ENCODE data around the gene PLA2G6. TPM values are rescaled to one million over a fixed set of nuclear protein-coding genes. Genes with fewer than 3 reads are reported as not detected.
A peak's percentile ranks its signal among the peaks of the same experiment; 100 is the strongest.

Gene PLA2G6
- total and polyA plus RNA-seq, 2 of the 13 experiments (the other 11 are each of a cell fraction or from before 2014, with no cell fraction given) = 4.8 to 11.5 TPM

DNA sequence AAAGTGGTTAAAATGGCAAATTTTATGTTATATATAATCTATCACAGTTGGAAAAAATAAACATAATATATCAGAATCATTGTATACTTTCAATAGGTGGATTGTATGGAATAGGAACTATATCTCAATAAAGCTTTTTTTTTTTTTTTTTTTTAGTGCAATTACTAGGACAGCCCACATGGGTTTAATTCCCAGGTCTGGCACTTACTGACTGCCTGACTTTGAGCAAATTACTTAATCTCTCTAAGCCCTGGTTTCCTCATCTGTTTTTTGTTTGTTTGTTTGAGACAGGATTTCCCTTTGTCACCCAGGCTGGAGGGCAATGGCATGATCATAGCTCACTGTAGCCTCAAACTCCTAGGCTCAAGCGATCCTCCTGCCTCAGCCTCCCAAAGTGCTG is 45.0 kb downstream of the PLA2G6 start:
- no peak for ATAC-seq
- 100% methylated on average over 1 of the region's 1 CpG for WGBS (ENCODE audit: low lambda C conversion rate)
- Histone ChIP-seq H3K27me3 (ENCODE audit: control insufficient read depth in 1 of 2, insufficient read depth in 2 of 2, low read length in 2 of 2) (no peaks in the 10 kb centered on the region; a peak in 1 of 5 replicates), H3K36me3 (replicated peaks in 1 of 2; ENCODE audit: control insufficient read depth in 1 of 2, insufficient read depth in 2 of 2, low read length in 2 of 2) (no peaks in the 10 kb centered on the region), H4K20me1 (ENCODE audit: insufficient read depth, low read length) (no peaks in the 10 kb centered on the region), H3K4me2 (ENCODE audit: low read depth, low read length) (no peak overlapping the region), H3K4me1 (ENCODE audit: insufficient read depth, low read length) (no peaks in the 10 kb centered on the region), H3K9me3 (ENCODE audit: low read length) (no peaks in the 10 kb centered on the region), H2AFZ (ENCODE audit: low read length) (no peak overlapping the region), H3K4me3 (replicated peaks in 1 of 3; ENCODE audit: insufficient read depth in 1 of 3, low read depth in 2 of 3, low read length in 3 of 3) (no peak overlapping the region), H3K27ac (ENCODE audit: extremely low read length, insufficient read depth, low read length) (no peak overlapping the region), H3K9ac (ENCODE audit: insufficient read depth, low read depth, low read length) (no peak overlapping the region), H3K79me2 (ENCODE audit: insufficient read depth, low read length) (no peaks in the 10 kb centered on the region)
- ChIA-PET POLR2A (interaction anchor here (0.6 to 1.2 kb wide), 3 partner anchors 28 to 2000 kb away, joined by 3 to 8 read pairs (median 4); no protein-coding TSS in a partner anchor), CTCF (ENCODE audit: low intra/inter-chr PET ratio, low total read pairs) (no interaction called here)
- in situ Hi-C loops (cut with HindIII; ENCODE audit: extremely low pct_ligation_motif_present, low pct_unique_long_range_greater_than_20kb) = no loop called here
- BruUV-seq (replicated peaks) = no TSS peak
- FAIRE-seq = no peak
- DNase-seq (ENCODE audit: low spot score) = no peak
- intact Hi-C loops (cut with micrococcal nuclease; ENCODE audit: unreplicated experiment) = no loop called here
- TF ChIP-seq, protein P1, sequence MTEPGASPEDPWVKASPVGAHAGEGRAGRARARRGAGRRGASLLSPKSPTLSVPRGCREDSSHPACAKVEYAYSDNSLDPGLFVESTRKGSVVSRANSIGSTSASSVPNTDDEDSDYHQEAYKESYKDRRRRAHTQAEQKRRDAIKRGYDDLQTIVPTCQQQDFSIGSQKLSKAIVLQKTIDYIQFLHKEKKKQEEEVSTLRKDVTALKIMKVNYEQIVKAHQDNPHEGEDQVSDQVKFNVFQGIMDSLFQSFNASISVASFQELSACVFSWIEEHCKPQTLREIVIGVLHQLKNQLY (CRISPR knock-in tag; IDR thresholded peaks at IDR 0.05) = no peak
- peak; percentile 53 for TF ChIP-seq ZBTB40 (IDR thresholded peaks at IDR 0.05)
- TF ChIP-seq ZBTB40 (CRISPR knock-in tag; IDR thresholded peaks at IDR 0.05) = no peak
